Upper lobe of left lung (tissue), 4 donors: ENCODE results near the gene ADD2.

Experiments used
- CTCF ChIP-seq, 6 experiments: fragments of 450-650 bp in 4 of 6; fragments of 200-600 bp in 2 of 6; sonication (generic) in 2 of 6; IDR thresholded peaks; one replicate each; pipeline ENCODE4 v1.5.1; 2016 to 2019; ENCODE audit warnings: antibody characterized with exemption in 6 of 6
- POLR2A ChIP-seq, 4 donors: fragments of 450-650 bp; IDR thresholded peaks; one replicate each; pipeline ENCODE4 v1.5.1; 2016 to 2017; ENCODE audit warnings: antibody characterized with exemption in 4 of 4, mild to moderate bottlenecking in 2 of 4
- POLR2AphosphoS5 ChIP-seq, 2 donors: sonication (generic); formaldehyde crosslinking; IDR thresholded peaks; one replicate each; pipeline ENCODE4 v1.5.1; 2017; ENCODE audit warnings: antibody characterized with exemption in 2 of 2

DNA sequence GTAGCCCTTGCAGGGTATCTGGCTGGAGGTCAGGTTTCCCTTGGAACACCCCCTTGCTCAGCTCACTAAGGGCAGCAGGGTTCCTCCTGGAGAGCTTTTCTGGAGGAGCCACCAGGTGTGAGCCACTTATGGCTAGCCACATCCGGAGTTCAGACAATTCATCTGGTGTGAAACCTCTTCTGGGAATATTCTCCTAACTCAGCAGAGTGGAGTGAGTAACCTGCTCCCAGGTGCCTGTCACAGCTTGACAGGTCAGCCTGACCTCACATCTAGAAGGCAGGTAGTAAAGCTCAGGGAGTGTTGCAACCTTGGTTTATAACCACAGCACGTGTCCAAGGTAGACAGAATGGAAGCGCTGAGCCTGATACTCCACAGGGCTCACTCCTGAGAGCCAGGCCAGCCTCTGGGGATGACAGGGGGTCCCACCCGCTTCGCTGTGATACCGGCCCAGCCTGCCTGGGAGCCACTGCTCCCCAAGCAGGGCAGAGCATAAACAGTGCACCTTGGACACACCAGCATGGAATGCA lies 151.8 kb downstream of the ADD2 start:
- no peak for TF ChIP-seq POLR2A (IDR thresholded peaks at IDR 0.05)
- TF ChIP-seq CTCF (IDR thresholded peaks at IDR 0.05): no peak
- TF ChIP-seq POLR2AphosphoS5 (IDR thresholded peaks at IDR 0.05): no peak
